ENCODE data around the gene UNK. TPM values are rescaled to one million over a fixed set of nuclear protein-coding genes. Genes with fewer than 3 reads are reported as not detected.

The UNK gene
- total RNA-seq, 1 donor from 2014 or later, result 17.2 TPM

- DNase-seq (ENCODE audit: low read depth), result no peak
Measured at GRCh38 chr17:75820094-75821080, 35.8 kb downstream of the UNK start.

- no peak for DNase-seq (ENCODE audit: low read depth)
Measured at GRCh38 chr17:75821552-75821951, 36.9 kb downstream of the UNK start.

GRCh38 chr17:75822119-75822799, 37.7 kb downstream of the UNK start:
- DNase-seq (ENCODE audit: low read depth), result no peak

GRCh38 chr17:75822800-75823166, 38.2 kb downstream of the UNK start:
- DNase-seq (ENCODE audit: low read depth), result no peak

GRCh38 chr17:75823257-75824041, 38.8 kb downstream of the UNK start:
- no peak for DNase-seq (ENCODE audit: low read depth)

- no peak for DNase-seq (ENCODE audit: low read depth)
Measured at GRCh38 chr17:75824050-75824552, 39.5 kb downstream of the UNK start.

GRCh38 chr17:75824666-75825065, 40.1 kb downstream of the UNK start:
- no peak for DNase-seq (ENCODE audit: low read depth)

- no peak for DNase-seq (ENCODE audit: low read depth)
Measured at GRCh38 chr17:75825149-75825552, 40.5 kb downstream of the UNK start.

GRCh38 chr17:75825748-75826370, 41.3 kb downstream of the UNK start:
- DNase-seq (ENCODE audit: low read depth), result no peak

- no peak for DNase-seq (ENCODE audit: low read depth)
Measured at GRCh38 chr17:75826561-75827307, 42.1 kb downstream of the UNK start.

- DNase-seq (ENCODE audit: low read depth), result no peak
Measured at GRCh38 chr17:75827308-75828075, 42.9 kb downstream of the UNK start.

GRCh38 chr17:75828076-75828400, 43.4 kb downstream of the UNK start:
- no peak for DNase-seq (ENCODE audit: low read depth)

GRCh38 chr17:75828741-75829140, 44.1 kb downstream of the UNK start:
- no peak for DNase-seq (ENCODE audit: low read depth)

GRCh38 chr17:75829747-75830146, 45.1 kb downstream of the UNK start:
- DNase-seq (ENCODE audit: low read depth), result no peak

- DNase-seq (ENCODE audit: low read depth), result no peak
Measured at GRCh38 chr17:75830164-75831031, 45.8 kb downstream of the UNK start.

- no peak for DNase-seq (ENCODE audit: low read depth)
Measured at GRCh38 chr17:75831032-75831571, 46.5 kb downstream of the UNK start.

GRCh38 chr17:75832164-75832651, 47.6 kb downstream of the UNK start:
- DNase-seq (ENCODE audit: low read depth), result peak; percentile 28

GRCh38 chr17:75832652-75833400, 48.2 kb downstream of the UNK start:
- DNase-seq (ENCODE audit: low read depth), result no peak
